ENCODE measurements around the gene SLC25A11. TPM values are rescaled to one million over a fixed set of nuclear protein-coding genes. Genes with fewer than 3 reads are reported as not detected.

Gene SLC25A11
- total and polyA plus RNA-seq, 2 donors (not counting 3 experiments of a cell fraction or from before 2014, with no cell fraction given): 58.2 to 95.2 TPM

DNA sequence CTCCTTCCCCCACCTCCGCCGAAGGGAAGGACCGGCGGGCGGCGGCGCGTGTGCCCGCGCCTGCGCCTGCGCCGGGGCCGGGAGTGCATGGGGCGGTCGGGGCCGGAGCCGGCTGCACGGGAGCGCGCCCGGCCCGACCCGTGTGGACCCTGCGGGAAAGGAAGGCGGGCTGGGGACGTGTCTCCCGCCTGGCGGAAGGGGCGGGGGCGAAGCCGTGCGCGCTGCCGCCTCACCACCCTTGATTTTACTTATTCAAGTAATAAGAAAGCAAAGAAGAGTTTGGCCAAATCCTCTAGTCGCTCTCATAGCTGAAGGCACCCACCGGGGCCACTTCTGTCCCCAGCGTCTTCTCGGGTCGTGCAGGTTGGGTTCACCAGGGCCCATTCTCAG lies 9.1 kb upstream of the SLC25A11 start:
- BruUV-seq (replicated peaks): no TSS peak
- CTCF ChIA-PET: interaction anchor here (0.7 to 2.8 kb wide), 5 partner anchors 16 to 46 kb away, joined by 3 to 12 read pairs (median 3); partner anchors contain the start of genes CHRNE and SPAG7
- Histone ChIP-seq H3K4me2 (ENCODE audit: insufficient read depth, low read length) (peak overlapping the region; percentile 88), H4K20me1 (replicated peaks; ENCODE audit: control insufficient read depth, extremely low read depth, insufficient read depth, low read length) (no peaks in the 10 kb centered on the region), H3K27ac (ENCODE audit: insufficient read depth, low read depth, low read length) (peak overlapping the region; percentile 90), H3K4me1 (ENCODE audit: control insufficient read depth, extremely low read depth, insufficient read depth, low read length) (peaks cover 44% of the 10 kb centered on the region), H3K27me3 (ENCODE audit: control insufficient read depth in 2 of 2, insufficient read depth in 2 of 2, low read length in 2 of 2) (no peaks in the 10 kb centered on the region), H3K4me3 (replicated peaks in 1 of 3; ENCODE audit: insufficient read depth in 1 of 3, low read depth in 1 of 3, low read length in 3 of 3) (peak overlapping the region; percentile 81 to 99 (median 95)), H3K9me3 (replicated peaks; ENCODE audit: control insufficient read depth, insufficient read depth, low read length) (no peaks in the 10 kb centered on the region), H3K36me3 (ENCODE audit: control insufficient read depth in 2 of 2, extremely low read depth in 1 of 2, insufficient read depth in 2 of 2, low read length in 2 of 2) (peaks cover 7 to 18% of the 10 kb centered on the region in 2 experiments), H3K9ac (replicated peaks; ENCODE audit: extremely low read depth, insufficient read depth, low read length) (peak overlapping the region; percentile 72), H3K79me2 (ENCODE audit: control insufficient read depth, insufficient read depth, low read length) (peaks cover 44% of the 10 kb centered on the region), H3K9me1 (replicated peaks; ENCODE audit: control insufficient read depth, extremely low read depth, insufficient read depth, low read length) (no peaks in the 10 kb centered on the region), H2AFZ (ENCODE audit: low read depth, low read length) (peak overlapping the region; percentile 51)
- intact Hi-C loops (cut with micrococcal nuclease) (loop anchor here (1.0 to 2.0 kb wide), 3 partner anchors 9 to 40 kb away; partner anchors contain the start of genes RNF167, SLC25A11 and SPAG7), dilution Hi-C loops (cut with MboI; ENCODE audit: extremely low pct_ligation_motif_present, low sequenced_read_pairs) (no loop called here)
- FAIRE-seq (no peak), DNase-seq (ENCODE audit: low read depth, low spot score) (peak; percentile 88)
- TF ChIP-seq POLR2A (IDR thresholded peaks at IDR 0.05; ENCODE audit: low read depth, low read length) (peak; percentile 51), POLR2AphosphoS5 (IDR thresholded peaks at IDR 0.05; ENCODE audit: insufficient read depth, low read depth, low read length) (peak; percentile 74)
- TF ChIP-seq, protein P1, sequence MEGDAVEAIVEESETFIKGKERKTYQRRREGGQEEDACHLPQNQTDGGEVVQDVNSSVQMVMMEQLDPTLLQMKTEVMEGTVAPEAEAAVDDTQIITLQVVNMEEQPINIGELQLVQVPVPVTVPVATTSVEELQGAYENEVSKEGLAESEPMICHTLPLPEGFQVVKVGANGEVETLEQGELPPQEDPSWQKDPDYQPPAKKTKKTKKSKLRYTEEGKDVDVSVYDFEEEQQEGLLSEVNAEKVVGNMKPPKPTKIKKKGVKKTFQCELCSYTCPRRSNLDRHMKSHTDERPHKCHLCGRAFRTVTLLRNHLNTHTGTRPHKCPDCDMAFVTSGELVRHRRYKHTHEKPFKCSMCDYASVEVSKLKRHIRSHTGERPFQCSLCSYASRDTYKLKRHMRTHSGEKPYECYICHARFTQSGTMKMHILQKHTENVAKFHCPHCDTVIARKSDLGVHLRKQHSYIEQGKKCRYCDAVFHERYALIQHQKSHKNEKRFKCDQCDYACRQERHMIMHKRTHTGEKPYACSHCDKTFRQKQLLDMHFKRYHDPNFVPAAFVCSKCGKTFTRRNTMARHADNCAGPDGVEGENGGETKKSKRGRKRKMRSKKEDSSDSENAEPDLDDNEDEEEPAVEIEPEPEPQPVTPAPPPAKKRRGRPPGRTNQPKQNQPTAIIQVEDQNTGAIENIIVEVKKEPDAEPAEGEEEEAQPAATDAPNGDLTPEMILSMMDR (IDR thresholded peaks at IDR 0.05; ENCODE audit: extremely low read depth in 1 of 2, insufficient read depth in 1 of 2, low read depth in 1 of 2, low read length in 2 of 2): no peak
- POLR2A ChIA-PET: interaction anchor here (0.6 to 2.3 kb wide), 2 partner anchors 9 to 18 kb away, joined by 4 to 18 read pairs; partner anchors contain the start of gene SPAG7
